B cell (primary cell): ENCODE results near the gene MAN2B2. TPM values are rescaled to one million over a fixed set of nuclear protein-coding genes. Genes with fewer than 3 reads are reported as not detected.

Experiments used
- ATAC-seq: fragments of 200-7000 bp; cut with Tn5 transposase; one replicate; pipeline ENCODE4 v1.10.0; 2021; ENCODE audit warnings: low read depth, mild to moderate bottlenecking, moderate number of reproducible peaks, moderate library complexity
- CTCF ChIA-PET: fragments of 350-600 bp; sonication (Branson Sonifier 250); formaldehyde crosslinking; loops from one replicate; lab custom pipeline; 2021; ENCODE audit warnings: antibody characterized with exemption, inconsistent platforms; lab: Charles Lee
- POLR2A ChIA-PET: fragments of 350-600 bp; sonication (Branson Sonifier 250); formaldehyde crosslinking; loops from one replicate; lab custom pipeline; 2021; ENCODE audit warnings: antibody characterized with exemption; lab: Charles Lee
- DNase-seq: peaks from one replicate; pipeline ENCODE4 v3.0.0; 2013
- H2AFZ ChIP-seq: 2 replicates; pipeline ENCODE4 v1.6.1; 2012; ENCODE audit warnings: mild to moderate bottlenecking, low read depth, low read length; ENCODE audit not compliant: insufficient read depth, poor library complexity, severe bottlenecking
- H3K27ac ChIP-seq, 2 donors: 1 replicate in 1 of 2; 2 replicates in 1 of 2; pipeline ENCODE4 v1.5.1; 2012 to 2013; ENCODE audit warnings: low read length in 2 of 2, mild to moderate bottlenecking in 2 of 2, moderate library complexity in 1 of 2
- H3K27me3 ChIP-seq, 4 experiments: fragments of 200-600 bp in 1 of 4; sonication (generic) in 1 of 4; replicated peaks in 1 of 4; 1 replicate in 2 of 4; 2 replicates in 2 of 4; pipeline versions ENCODE4 v1.6.1 to v1.7.0; 2013 to 2016; ENCODE audit warnings: low read length in 3 of 4, mild to moderate bottlenecking in 2 of 4, mixed read lengths in 1 of 4, moderate library complexity in 1 of 4; ENCODE audit not compliant: insufficient read depth in 4 of 4, control insufficient read depth in 3 of 4; ENCODE audit errors: control extremely low read depth in 1 of 4
- H3K36me3 ChIP-seq, 2 experiments: replicated peaks in 1 of 2; 1 replicate in 1 of 2; 2 replicates in 1 of 2; pipeline versions ENCODE4 v1.6.1 to v1.7.1; 2013; ENCODE audit warnings: low read length in 1 of 2; ENCODE audit not compliant: insufficient read depth in 2 of 2, control insufficient read depth in 1 of 2; ENCODE audit errors: control extremely low read depth in 1 of 2, extremely low read depth in 1 of 2
- H3K4me1 ChIP-seq, 2 donors: fragments of 200-600 bp in 1 of 2; sonication (generic) in 1 of 2; 1 replicate in 1 of 2; 2 replicates in 1 of 2; pipeline versions ENCODE4 v1.5.1 to v1.6.1; 2013 to 2017; ENCODE audit warnings: low read length in 2 of 2; ENCODE audit not compliant: control insufficient read depth in 2 of 2, insufficient read depth in 2 of 2
- H3K4me2 ChIP-seq: replicated peaks from 2 replicates; pipeline ENCODE3; 2012; ENCODE audit warnings: mild to moderate bottlenecking, low read depth, low read length; ENCODE audit not compliant: poor library complexity, severe bottlenecking
- H3K4me3 ChIP-seq, 5 experiments: fragments of 200-600 bp in 1 of 5; sonication (generic) in 1 of 5; 1 replicate in 3 of 5; 2 replicates in 2 of 5; pipeline versions ENCODE4 v1.5.1 to v1.7.0; 2011 to 2016; ENCODE audit warnings: low read length in 4 of 5, mild to moderate bottlenecking in 4 of 5, low read depth in 2 of 5, control low read depth in 1 of 5, moderate library complexity in 1 of 5; ENCODE audit not compliant: insufficient read depth in 1 of 5; ENCODE audit errors: control extremely low read depth in 1 of 5, extremely low read depth in 1 of 5
- H3K79me2 ChIP-seq: fragments of 200-600 bp; sonication (generic); one replicate; pipeline ENCODE4 v1.6.0; 2016; ENCODE audit warnings: low read length; ENCODE audit not compliant: control insufficient read depth, insufficient read depth
- H3K9ac ChIP-seq: fragments of 200-600 bp; sonication (generic); 2 replicates; pipeline ENCODE4 v1.6.1; 2017; ENCODE audit warnings: mild to moderate bottlenecking, low read length, moderate library complexity
- H3K9me3 ChIP-seq, 3 donors: one replicate each; pipeline versions ENCODE4 v1.6.1 to v1.7.1; 2013; ENCODE audit warnings: low read length in 2 of 3; ENCODE audit not compliant: control insufficient read depth in 2 of 3, insufficient read depth in 1 of 3; ENCODE audit errors: control extremely low read depth in 1 of 3
- H4K20me1 ChIP-seq: 2 replicates; pipeline ENCODE4 v1.6.0; 2012; ENCODE audit warnings: mild to moderate bottlenecking, low read length; ENCODE audit not compliant: insufficient read depth, control insufficient read depth, poor library complexity, severe bottlenecking
- H3K27ac Mint-ChIP-seq: one replicate; pipeline ENCODE4 v1.8.0; 2021; ENCODE audit warnings: mixed read lengths
- H3K27me3 Mint-ChIP-seq: one replicate; pipeline ENCODE4 v1.8.0; 2021; ENCODE audit warnings: mixed read lengths
- H3K4me1 Mint-ChIP-seq: one replicate; pipeline ENCODE4 v1.8.0; 2021; ENCODE audit warnings: mixed read lengths
- H3K4me3 Mint-ChIP-seq: one replicate; pipeline ENCODE4 v1.8.0; 2021; ENCODE audit warnings: mixed read lengths
- H3K9me3 Mint-ChIP-seq: one replicate; pipeline ENCODE4 v1.8.0; 2022; ENCODE audit warnings: mixed read lengths; ENCODE audit not compliant: insufficient read depth
- EZH2 ChIP-seq: IDR thresholded peaks from 2 replicates; pipeline ENCODE4 v1.6.1; 2012; ENCODE audit warnings: borderline replicate concordance, low read depth, mild to moderate bottlenecking, moderate library complexity, low read length; ENCODE audit not compliant: insufficient read depth, poor library complexity, severe bottlenecking
- WGBS: methylation state at CpG from one replicate; pipeline ENCODE4 v1.1.5; 2013; ENCODE audit warnings: missing lambda C conversion rate; ENCODE audit not compliant: insufficient coverage; 5-methylcytosine and 5-hydroxymethylcytosine counted together
- intact Hi-C: fragments of 100-400 bp; cut with micrococcal nuclease; formaldehyde crosslinking; loops from one replicate; pipeline ENCODE4 v1.10.0; 2022
- polyA plus RNA-seq: library from polyadenylated mRNA; depleted of rRNA; stranded (reverse); fragments of >200 nt; gene quantifications from 2 replicates; pipeline ENCODE4 v1.2.3, GENCODE V29; 2012
- total RNA-seq, 2 donors: library from RNA; stranded (reverse); fragments of 120-200 nt in 1 of 2; gene quantifications; 1 replicate in 1 of 2; 2 replicates in 1 of 2; pipeline versions ENCODE4 v1.2.3 to v1.2.4, GENCODE V29; 2013 to 2022
- TF ChIP-seq, protein P1 (sequence below): fragments of 200-600 bp; IDR thresholded peaks from one replicate; pipeline ENCODE4 v1.8.0; 2022; ENCODE audit warnings: antibody characterized with exemption, mild to moderate bottlenecking

The MAN2B2 gene
- total and polyA plus RNA-seq, 2 donors (not counting 1 experiment from before 2014, with no cell fraction given) = 35.0 to 37.0 TPM

DNA sequence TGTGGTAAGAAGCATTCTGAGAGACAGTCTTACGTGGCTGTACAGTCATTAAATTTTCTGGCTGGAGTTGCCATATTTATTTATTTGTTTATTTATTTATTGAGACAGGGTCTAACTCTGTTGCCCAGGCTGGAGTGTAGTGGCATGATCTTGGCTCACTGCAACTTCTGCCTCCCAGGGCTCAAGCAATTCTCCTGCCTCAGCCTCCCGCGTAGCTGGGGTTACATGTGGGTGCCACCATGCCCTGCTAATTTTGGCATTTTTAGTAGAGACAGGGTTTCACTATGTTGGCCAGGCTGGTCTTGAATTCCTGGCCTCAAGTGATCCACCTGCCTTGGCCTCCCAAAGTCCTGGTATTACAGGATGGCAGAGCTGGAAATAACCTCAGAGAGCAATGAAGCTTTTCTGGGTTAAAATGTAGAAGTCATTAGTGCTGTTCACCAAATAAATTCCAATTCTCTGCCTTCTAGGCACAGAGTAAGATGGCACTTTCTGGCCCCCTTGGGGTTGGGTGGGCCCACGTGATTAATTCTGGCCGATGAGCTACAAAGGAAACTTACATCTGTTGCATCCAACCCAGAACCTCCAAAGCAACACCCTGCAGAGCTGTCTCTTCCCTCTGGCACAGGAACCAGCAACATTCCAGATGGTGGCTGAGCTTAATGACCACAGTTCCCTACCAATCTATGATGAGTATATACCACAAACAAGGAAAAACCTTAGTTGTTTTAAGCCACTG lies 70.0 kb downstream of the MAN2B2 start:
- peaks cover 17 to 21% of the 10 kb centered on the region in 2 donors for H3K4me1 ChIP-seq
- peaks cover 74% of the 10 kb centered on the region for H3K79me2 ChIP-seq
- no peak for ATAC-seq
- Mint-ChIP-seq H3K27ac (no peak overlapping the region), H3K27me3 (no peaks in the 10 kb centered on the region), H3K4me1 (peaks cover 33% of the 10 kb centered on the region), H3K9me3 (no peaks in the 10 kb centered on the region), H3K4me3 (no peak overlapping the region)
- no peaks in the 10 kb centered on the region for H3K9me3 ChIP-seq
- intact Hi-C loops = no loop called here
- no peak for DNase-seq
- H3K4me2 ChIP-seq = no peak overlapping the region
- H3K4me3 ChIP-seq = no peak overlapping the region
- ChIA-PET POLR2A (no interaction called here), CTCF (no interaction called here)
- H3K36me3 ChIP-seq = peaks cover 3 to 18% of the 10 kb centered on the region in 2 experiments
- no peak overlapping the region for H3K9ac ChIP-seq
- TF ChIP-seq EZH2 = no peak
- TF ChIP-seq, protein P1, sequence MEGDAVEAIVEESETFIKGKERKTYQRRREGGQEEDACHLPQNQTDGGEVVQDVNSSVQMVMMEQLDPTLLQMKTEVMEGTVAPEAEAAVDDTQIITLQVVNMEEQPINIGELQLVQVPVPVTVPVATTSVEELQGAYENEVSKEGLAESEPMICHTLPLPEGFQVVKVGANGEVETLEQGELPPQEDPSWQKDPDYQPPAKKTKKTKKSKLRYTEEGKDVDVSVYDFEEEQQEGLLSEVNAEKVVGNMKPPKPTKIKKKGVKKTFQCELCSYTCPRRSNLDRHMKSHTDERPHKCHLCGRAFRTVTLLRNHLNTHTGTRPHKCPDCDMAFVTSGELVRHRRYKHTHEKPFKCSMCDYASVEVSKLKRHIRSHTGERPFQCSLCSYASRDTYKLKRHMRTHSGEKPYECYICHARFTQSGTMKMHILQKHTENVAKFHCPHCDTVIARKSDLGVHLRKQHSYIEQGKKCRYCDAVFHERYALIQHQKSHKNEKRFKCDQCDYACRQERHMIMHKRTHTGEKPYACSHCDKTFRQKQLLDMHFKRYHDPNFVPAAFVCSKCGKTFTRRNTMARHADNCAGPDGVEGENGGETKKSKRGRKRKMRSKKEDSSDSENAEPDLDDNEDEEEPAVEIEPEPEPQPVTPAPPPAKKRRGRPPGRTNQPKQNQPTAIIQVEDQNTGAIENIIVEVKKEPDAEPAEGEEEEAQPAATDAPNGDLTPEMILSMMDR = no peak
- no peak overlapping the region for H2AFZ ChIP-seq
- WGBS = 94% methylated on average over 2 of the region's 5 CpGs
- H4K20me1 ChIP-seq = peaks cover 13% of the 10 kb centered on the region
- no peaks in the 10 kb centered on the region for H3K27me3 ChIP-seq
- no peak overlapping the region for H3K27ac ChIP-seq

DNA sequence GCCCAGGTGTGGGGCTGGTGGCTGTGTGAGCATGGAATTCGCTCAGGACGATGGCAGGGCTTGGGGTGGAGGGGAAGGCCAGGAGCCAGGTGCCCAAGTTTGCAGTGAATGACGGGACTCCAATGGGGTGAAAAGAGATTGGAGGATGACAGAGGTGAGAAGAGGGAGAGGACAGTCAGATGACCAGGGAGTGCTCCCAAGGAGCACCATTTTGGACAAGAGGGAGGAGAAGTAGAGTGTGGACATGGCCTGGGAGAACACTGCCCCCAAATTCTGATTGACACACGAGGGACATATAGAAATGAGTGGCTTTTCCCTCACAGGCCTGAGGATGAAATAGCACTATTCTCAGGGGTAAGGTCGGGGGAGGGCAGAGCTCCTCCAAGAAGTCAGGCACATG lies 72.2 kb downstream of the MAN2B2 start:
- Histone ChIP-seq H3K4me1 (peaks cover 8 to 10% of the 10 kb centered on the region in 2 donors), H3K9ac (no peak overlapping the region), H4K20me1 (peaks cover under 1% of the 10 kb centered on the region), H3K27ac (no peak overlapping the region), H3K79me2 (peaks cover 58% of the 10 kb centered on the region), H3K36me3 (peaks cover 3 to 13% of the 10 kb centered on the region in 2 experiments), H2AFZ (no peak overlapping the region), H3K9me3 (no peaks in the 10 kb centered on the region), H3K4me3 (no peak overlapping the region), H3K27me3 (no peaks in the 10 kb centered on the region), H3K4me2 (no peak overlapping the region)
- WGBS = 91% methylated on average over 5 of the region's 5 CpGs
- Mint-ChIP-seq H3K27ac (no peak overlapping the region), H3K27me3 (no peaks in the 10 kb centered on the region), H3K9me3 (no peaks in the 10 kb centered on the region), H3K4me1 (peaks cover 12% of the 10 kb centered on the region), H3K4me3 (no peak overlapping the region)
- ChIA-PET POLR2A (no interaction called here), CTCF (no interaction called here)
- ATAC-seq (no peak), DNase-seq (no peak)
- intact Hi-C loops = no loop called here
- TF ChIP-seq, protein P1 = no peak
- TF ChIP-seq EZH2 = no peak
